Nephron (organoid): Measurements from ENCODE around the gene STAC3.

ENCODE experiments used
- H3K27ac Mint-ChIP-seq, 3 experiments: 2 replicates each; pipeline ENCODE4 v1.8.0; 2020; ENCODE audit warnings: mixed read lengths in 3 of 3, mild to moderate bottlenecking in 2 of 3, moderate library complexity in 1 of 3
- H3K27me3 Mint-ChIP-seq: 2 replicates; pipeline ENCODE4 v1.8.0; 2021; ENCODE audit warnings: low read depth, mild to moderate bottlenecking, moderate library complexity, mixed read lengths
- H3K36me3 Mint-ChIP-seq: 2 replicates; pipeline ENCODE4 v1.8.0; 2020; ENCODE audit warnings: low read depth, mixed read lengths
- H3K4me1 Mint-ChIP-seq: 2 replicates; pipeline ENCODE4 v1.8.0; 2020; ENCODE audit warnings: mixed read lengths
- H3K4me3 Mint-ChIP-seq, 3 experiments: 2 replicates each; pipeline ENCODE4 v1.8.0; 2020; ENCODE audit warnings: mild to moderate bottlenecking in 3 of 3, mixed read lengths in 3 of 3, moderate library complexity in 2 of 3
- H3K9me3 Mint-ChIP-seq: 2 replicates; pipeline ENCODE4 v1.8.0; 2020; ENCODE audit warnings: mixed read lengths
- CTCF ChIP-seq, 3 experiments: fragments of 200-600 bp; sonication (generic); IDR thresholded peaks; one replicate each; pipeline ENCODE4 v1.5.0; 2021; ENCODE audit warnings: antibody characterized with exemption in 3 of 3; ENCODE audit not compliant: unreplicated experiment in 3 of 3

STAC3 gene

GRCh38 chr12:57210926-57211692, 39.9 kb downstream of the STAC3 start:
- TF ChIP-seq CTCF (IDR thresholded peaks at IDR 0.05; ENCODE audit: unreplicated experiment in 3 of 3) = no peak
- no peak overlapping the region for H3K27ac Mint-ChIP-seq

DNA sequence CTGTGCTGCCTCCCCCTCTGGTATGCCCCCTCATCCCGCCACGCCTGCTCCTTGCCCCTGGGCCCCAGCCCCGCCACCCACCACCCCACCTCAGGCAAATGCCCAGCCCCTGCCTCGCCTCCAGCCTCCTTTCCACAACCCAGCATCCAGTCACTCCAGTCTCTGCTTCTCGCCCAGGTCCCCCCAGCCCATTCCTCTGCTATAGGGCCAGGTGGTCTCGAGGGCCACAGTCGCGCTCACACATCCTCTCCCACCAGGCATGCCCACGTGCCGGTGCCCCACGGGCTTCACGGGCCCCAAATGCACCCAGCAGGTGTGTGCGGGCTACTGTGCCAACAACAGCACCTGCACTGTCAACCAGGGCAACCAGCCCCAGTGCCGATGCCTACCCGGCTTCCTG, 40.5 kb downstream of the STAC3 start:
- Mint-ChIP-seq H3K4me1 (peaks cover 23% of the 10 kb centered on the region), H3K9me3 (no peaks in the 10 kb centered on the region), H3K36me3 (peaks cover 28% of the 10 kb centered on the region), H3K27me3 (peaks cover 26% of the 10 kb centered on the region), H3K4me3 (no peak overlapping the region), H3K27ac (no peak overlapping the region)
- no peak for TF ChIP-seq CTCF (IDR thresholded peaks at IDR 0.05; ENCODE audit: unreplicated experiment in 3 of 3)

More at GRCh38 chr12:57210926-57211692, 39.9 kb downstream of the STAC3 start:
- Mint-ChIP-seq H3K27me3 (peaks cover 33% of the 10 kb centered on the region), H3K4me3 (no peak overlapping the region), H3K9me3 (no peaks in the 10 kb centered on the region), H3K36me3 (peaks cover 21% of the 10 kb centered on the region), H3K4me1 (peaks cover 28% of the 10 kb centered on the region)

- no peaks in the 10 kb centered on the region for H3K9me3 Mint-ChIP-seq
- peaks cover 18% of the 10 kb centered on the region for H3K4me1 Mint-ChIP-seq
- no peak for TF ChIP-seq CTCF (IDR thresholded peaks at IDR 0.05; ENCODE audit: unreplicated experiment in 3 of 3)
- no peak overlapping the region for H3K4me3 Mint-ChIP-seq
- peaks cover 28% of the 10 kb centered on the region for H3K36me3 Mint-ChIP-seq
- H3K27ac Mint-ChIP-seq = no peak overlapping the region
- H3K27me3 Mint-ChIP-seq = peaks cover 21% of the 10 kb centered on the region
Observed at GRCh38 chr12:57209916-57210315, 41.1 kb downstream of the STAC3 start.

- peaks cover 6% of the 10 kb centered on the region for H3K4me1 Mint-ChIP-seq
- H3K36me3 Mint-ChIP-seq = peaks cover 38% of the 10 kb centered on the region
- TF ChIP-seq CTCF (IDR thresholded peaks at IDR 0.05; ENCODE audit: unreplicated experiment in 3 of 3) = no peak
- no peak overlapping the region for H3K27ac Mint-ChIP-seq
- H3K4me3 Mint-ChIP-seq = no peak overlapping the region
- H3K27me3 Mint-ChIP-seq = peaks cover 9% of the 10 kb centered on the region
- no peaks in the 10 kb centered on the region for H3K9me3 Mint-ChIP-seq
Observed at GRCh38 chr12:57208631-57209282, 42.2 kb downstream of the STAC3 start.

- H3K9me3 Mint-ChIP-seq = no peaks in the 10 kb centered on the region
- no peak overlapping the region for H3K4me3 Mint-ChIP-seq
- H3K4me1 Mint-ChIP-seq = no peaks in the 10 kb centered on the region
- H3K36me3 Mint-ChIP-seq = peaks cover 42% of the 10 kb centered on the region
- peaks cover 3% of the 10 kb centered on the region for H3K27me3 Mint-ChIP-seq
- H3K27ac Mint-ChIP-seq = no peak overlapping the region
- no peak for TF ChIP-seq CTCF (IDR thresholded peaks at IDR 0.05; ENCODE audit: unreplicated experiment in 3 of 3)
Observed at GRCh38 chr12:57207731-57208630, 43.0 kb downstream of the STAC3 start.
